Cardiac septum (tissue), 1 donor: Measurements from ENCODE around the gene AFAP1. TPM values are rescaled to one million over a fixed set of nuclear protein-coding genes. Genes with fewer than 3 reads are reported as not detected.

ENCODE experiments used
- DNase-seq: peaks from one replicate; pipeline ENCODE4 v3.0.0-alpha.2; 2020; ENCODE audit warnings: low spot score
- intact Hi-C: fragments of 100-400 bp; cut with DNase I; formaldehyde crosslinking; loops from one replicate; pipeline ENCODE4 v1.14.0; 2022
- total RNA-seq: library from RNA; stranded (reverse); fragmentation: NEBNext Ultra II Directional; extraction: Animal tissue kit (Norgen Biotek cat#: 25700); gene quantifications from one replicate; pipeline ENCODE4 v1.2.1, GENCODE V29; 2021
- donor health status: DM: no; HTN: no; CAD: no.

Gene AFAP1
- total RNA-seq, 1 donor from 2014 or later: 8.7 TPM

- DNase-seq: no peak
- intact Hi-C loops: no loop called here
Measured at GRCh38 chr4:7769396-7770223, 170.1 kb downstream of the AFAP1 start.

GRCh38 chr4:7768736-7769135 is 170.9 kb downstream of the AFAP1 start:
- intact Hi-C loops: no loop called here
- DNase-seq: no peak

GRCh38 chr4:7767966-7768365 is 171.7 kb downstream of the AFAP1 start:
- no peak for DNase-seq
- intact Hi-C loops: no loop called here

- intact Hi-C loops: no loop called here
- no peak for DNase-seq
Measured at GRCh38 chr4:7767526-7767925, 172.1 kb downstream of the AFAP1 start.

GRCh38 chr4:7766661-7767345 is 172.9 kb downstream of the AFAP1 start:
- no peak for DNase-seq
- intact Hi-C loops: no loop called here

GRCh38 chr4:7766086-7766485 is 173.6 kb downstream of the AFAP1 start:
- intact Hi-C loops: no loop called here
- DNase-seq: no peak

GRCh38 chr4:7765666-7766065 is 174.0 kb downstream of the AFAP1 start:
- intact Hi-C loops: no loop called here
- DNase-seq: no peak

GRCh38 chr4:7764466-7764865 is 175.2 kb downstream of the AFAP1 start:
- intact Hi-C loops: loop anchor here (5.0 kb wide), 2 partner anchors 93 to 223 kb away; no protein-coding TSS in a partner anchor
- no peak for DNase-seq

- no peak for DNase-seq
- intact Hi-C loops: loop anchor here (5.0 kb wide), 2 partner anchors 94 to 224 kb away; no protein-coding TSS in a partner anchor
Measured at GRCh38 chr4:7763788-7764187, 175.9 kb downstream of the AFAP1 start.

GRCh38 chr4:7763106-7763505 is 176.6 kb downstream of the AFAP1 start:
- no peak for DNase-seq

GRCh38 chr4:7762376-7763030 is 177.2 kb downstream of the AFAP1 start:
- DNase-seq: no peak
- intact Hi-C loops: loop anchor here (5.0 kb wide), 2 partner anchors 95 to 225 kb away; no protein-coding TSS in a partner anchor

More at GRCh38 chr4:7763106-7763505, 176.6 kb downstream of the AFAP1 start:
- intact Hi-C loops: loop anchor here (5.0 kb wide), 2 partner anchors 94 to 224 kb away; no protein-coding TSS in a partner anchor

GRCh38 chr4:7761720-7762119 is 177.9 kb downstream of the AFAP1 start:
- intact Hi-C loops: loop anchor here (1.0 to 5.0 kb wide), 3 partner anchors 41 to 226 kb away; no protein-coding TSS in a partner anchor

GRCh38 chr4:7761312-7761711 is 178.3 kb downstream of the AFAP1 start:
- DNase-seq: no peak
- intact Hi-C loops: loop anchor here (1.0 to 5.0 kb wide), 3 partner anchors 41 to 226 kb away; no protein-coding TSS in a partner anchor

More at GRCh38 chr4:7761720-7762119, 177.9 kb downstream of the AFAP1 start:
- peak; percentile 87 for DNase-seq

- intact Hi-C loops: loop anchor here (1.0 to 5.0 kb wide), 3 partner anchors 42 to 227 kb away; no protein-coding TSS in a partner anchor
- DNase-seq: no peak
Measured at GRCh38 chr4:7760706-7761105, 179.0 kb downstream of the AFAP1 start.

GRCh38 chr4:7760228-7760627 is 179.4 kb downstream of the AFAP1 start:
- intact Hi-C loops: loop anchor here (5.0 kb wide), 2 partner anchors 97 to 227 kb away; no protein-coding TSS in a partner anchor

GRCh38 chr4:7759635-7760034 is 180.0 kb downstream of the AFAP1 start:
- DNase-seq: no peak
- intact Hi-C loops: loop anchor here (5.0 kb wide), 2 partner anchors 98 to 228 kb away; no protein-coding TSS in a partner anchor

More at GRCh38 chr4:7760228-7760627, 179.4 kb downstream of the AFAP1 start:
- no peak for DNase-seq

GRCh38 chr4:7759216-7759615 is 180.4 kb downstream of the AFAP1 start:
- intact Hi-C loops: no loop called here
- DNase-seq: no peak

- intact Hi-C loops: no loop called here
- DNase-seq: no peak
Measured at GRCh38 chr4:7758476-7758875, 181.2 kb downstream of the AFAP1 start.
